Glutamatergic neuron (in vitro differentiated cells): Measurements from ENCODE around the gene DYNC1H1. TPM values are rescaled to one million over a fixed set of nuclear protein-coding genes. Genes with fewer than 3 reads are reported as not detected.

Source experiments
- DNase-seq: peaks from one replicate; pipeline ENCODE4 v3.0.0; 2022
- H3K27ac Mint-ChIP-seq: one replicate; pipeline ENCODE4 v1.8.0; 2020; ENCODE audit warnings: mild to moderate bottlenecking, mixed read lengths, inconsistent platforms; ENCODE audit not compliant: unreplicated experiment
- H3K27me3 Mint-ChIP-seq: one replicate; pipeline ENCODE4 v1.8.0; 2020; ENCODE audit warnings: mild to moderate bottlenecking, moderate library complexity, mixed read lengths, inconsistent platforms; ENCODE audit not compliant: unreplicated experiment
- H3K36me3 Mint-ChIP-seq: one replicate; pipeline ENCODE4 v1.8.0; 2020; ENCODE audit warnings: mild to moderate bottlenecking, mixed read lengths, inconsistent platforms; ENCODE audit not compliant: unreplicated experiment
- H3K4me1 Mint-ChIP-seq: one replicate; pipeline ENCODE4 v1.8.0; 2020; ENCODE audit warnings: mild to moderate bottlenecking, low read depth, mixed read lengths, inconsistent platforms; ENCODE audit not compliant: unreplicated experiment
- H3K4me3 Mint-ChIP-seq: one replicate; pipeline ENCODE4 v1.8.0; 2020; ENCODE audit warnings: mild to moderate bottlenecking, mixed read lengths, inconsistent platforms; ENCODE audit not compliant: unreplicated experiment
- H3K9me3 Mint-ChIP-seq: one replicate; pipeline ENCODE4 v1.8.0; 2020; ENCODE audit warnings: mild to moderate bottlenecking, moderate library complexity, mixed read lengths, inconsistent platforms; ENCODE audit not compliant: unreplicated experiment
- CTCF ChIP-seq: fragments of 200-600 bp; sonication (generic); IDR thresholded peaks from one replicate; pipeline ENCODE4 v1.5.0; 2021; ENCODE audit not compliant: partially characterized antibody, unreplicated experiment
- total RNA-seq: library from RNA; stranded (reverse); fragmentation: NEBNext Ultra II Directional; extraction: Animal tissue kit (Norgen Biotek cat#: 25700); gene quantifications from one replicate; pipeline ENCODE4 v1.2.1, GENCODE V29; 2021; ENCODE audit not compliant: unreplicated experiment

The DYNC1H1 gene
- total RNA-seq, 1 donor from 2014 or later, result 2,051 TPM

DNA sequence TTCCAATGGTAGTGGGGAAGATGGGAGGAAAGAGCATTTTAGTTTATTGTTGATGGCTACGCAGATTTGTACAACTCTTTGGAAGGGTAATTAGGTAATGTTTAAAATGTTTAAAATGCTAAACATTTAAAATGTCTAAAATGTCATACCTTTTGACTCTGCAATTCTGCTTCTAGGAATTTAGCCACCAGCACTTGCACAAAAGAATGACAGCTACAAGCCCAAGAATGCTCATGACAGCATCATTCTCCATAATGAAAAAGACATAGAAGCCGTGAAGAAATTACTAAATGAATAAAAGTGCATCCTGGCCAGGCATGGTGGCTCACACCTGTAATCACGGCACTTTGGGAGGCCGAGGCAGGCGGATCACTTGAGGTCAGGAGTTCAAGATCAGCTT, 19.9 kb upstream of the DYNC1H1 start:
- peaks cover 23% of the 10 kb centered on the region for H3K27me3 Mint-ChIP-seq
- no peak overlapping the region for H3K4me3 Mint-ChIP-seq
- no peak for TF ChIP-seq CTCF
- H3K9me3 Mint-ChIP-seq, result peaks cover 14% of the 10 kb centered on the region
- DNase-seq, result no peak
- H3K4me1 Mint-ChIP-seq, result peaks cover 4% of the 10 kb centered on the region
- no peaks in the 10 kb centered on the region for H3K36me3 Mint-ChIP-seq
- no peak overlapping the region for H3K27ac Mint-ChIP-seq

DNA sequence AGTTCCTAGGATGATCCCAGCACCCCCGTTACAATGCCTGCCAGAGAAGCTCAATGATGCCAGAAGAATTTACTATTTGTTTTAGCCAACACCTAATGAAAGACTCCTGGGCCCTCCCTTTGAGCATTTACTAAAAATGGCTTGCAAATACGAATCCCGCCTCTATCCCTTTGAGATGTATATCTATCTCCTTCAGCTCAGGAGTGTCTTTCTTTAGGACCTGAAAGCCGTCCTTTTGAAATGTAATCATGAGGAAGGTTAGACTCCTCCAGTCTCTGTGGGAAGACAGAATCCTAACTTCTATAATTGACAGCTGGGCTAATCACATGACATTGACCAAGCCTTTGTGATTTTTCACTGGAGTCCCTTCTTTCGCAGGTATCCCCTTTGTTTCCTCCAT, 19.2 kb upstream of the DYNC1H1 start:
- Mint-ChIP-seq H3K27me3 (peaks cover 21% of the 10 kb centered on the region), H3K27ac (no peak overlapping the region), H3K4me3 (peak overlapping the region; percentile 5), H3K4me1 (peaks cover 4% of the 10 kb centered on the region), H3K36me3 (no peaks in the 10 kb centered on the region), H3K9me3 (peaks cover 15% of the 10 kb centered on the region)
- no peak for DNase-seq
- no peak for TF ChIP-seq CTCF

GRCh38 chr14:101947577-101947903, 16.8 kb upstream of the DYNC1H1 start:
- Mint-ChIP-seq H3K36me3 (no peaks in the 10 kb centered on the region), H3K27me3 (peaks cover 18% of the 10 kb centered on the region), H3K27ac (peak overlapping the region; percentile 99), H3K4me3 (peak overlapping the region; percentile 97), H3K9me3 (peaks cover 15% of the 10 kb centered on the region), H3K4me1 (peaks cover 6% of the 10 kb centered on the region)
- no peak for TF ChIP-seq CTCF
- DNase-seq, result no peak

DNA sequence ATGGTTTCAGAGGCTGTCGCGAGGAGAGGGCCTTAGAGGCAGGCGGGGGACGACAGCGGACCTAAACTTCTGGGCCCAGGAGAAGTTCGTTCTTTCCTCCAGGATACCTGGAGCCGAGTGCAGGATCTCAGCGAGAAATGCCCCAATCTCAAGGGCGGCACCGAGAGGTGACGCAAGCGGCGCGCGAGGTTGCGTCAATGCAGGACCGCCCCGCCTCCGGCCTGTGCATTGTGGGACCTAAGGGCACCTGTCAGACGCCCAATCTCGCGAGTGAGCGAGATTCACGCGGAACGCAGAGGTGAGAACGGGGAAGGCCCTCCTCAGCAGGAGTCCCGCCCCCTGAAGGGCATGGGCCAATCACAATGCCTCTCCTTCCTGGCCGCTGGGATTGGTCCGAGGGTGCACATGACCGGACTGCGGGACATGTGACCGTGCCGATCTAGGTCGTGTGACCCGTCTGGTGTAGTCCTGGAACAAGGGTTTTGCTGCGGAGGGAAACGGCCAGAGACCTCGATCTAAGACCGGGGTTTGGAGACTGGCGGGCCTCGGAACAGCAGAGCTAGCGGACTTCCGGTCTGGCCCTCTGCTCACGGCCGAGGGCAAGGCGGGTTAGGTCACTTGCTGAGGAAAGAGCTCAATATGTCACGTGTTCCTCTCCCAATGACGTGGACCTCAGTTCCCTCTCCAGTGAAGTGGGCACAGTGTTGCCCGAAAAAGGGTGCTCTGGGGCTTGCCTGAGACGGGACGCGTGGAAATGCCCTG, 16.3 kb upstream of the DYNC1H1 start:
- Mint-ChIP-seq H3K27me3 (peaks cover 16% of the 10 kb centered on the region), H3K36me3 (no peaks in the 10 kb centered on the region), H3K27ac (peak overlapping the region; percentile 99), H3K4me1 (peaks cover 10% of the 10 kb centered on the region), H3K9me3 (peaks cover 16% of the 10 kb centered on the region), H3K4me3 (peak overlapping the region; percentile 97)
- TF ChIP-seq CTCF, result no peak
- DNase-seq, result peak; percentile 100

GRCh38 chr14:101948666-101949216, 15.6 kb upstream of the DYNC1H1 start:
- Mint-ChIP-seq H3K4me3 (peak overlapping the region; percentile 97), H3K4me1 (peaks cover 10% of the 10 kb centered on the region), H3K27me3 (peaks cover 12% of the 10 kb centered on the region), H3K36me3 (no peaks in the 10 kb centered on the region), H3K27ac (peak overlapping the region; percentile 99), H3K9me3 (peaks cover 18% of the 10 kb centered on the region)
- peak; percentile 30 for DNase-seq
- TF ChIP-seq CTCF, result no peak
